Keratinocyte (primary cell): ENCODE data around the gene GIPC3. TPM values are rescaled to one million over a fixed set of nuclear protein-coding genes. Genes with fewer than 3 reads are reported as not detected.

ENCODE experiments used
- DNase-seq: peaks from one replicate; pipeline ENCODE4 v3.0.0-alpha.2; 2011; ENCODE audit warnings: low read depth, missing footprints, low spot score
- FAIRE-seq: peaks from 2 replicates; lab custom pipeline; 2011; peaks lifted over from hg19 to GRCh38; lab: Jason Lieb, UNC
- H2AFZ ChIP-seq: 2 replicates; pipeline ENCODE4 v1.6.0; 2012; ENCODE audit warnings: low read length, control low read depth, inconsistent platforms; ENCODE audit not compliant: control insufficient read depth
- H3K27ac ChIP-seq: 2 replicates; pipeline ENCODE4 v1.5.1; 2011; ENCODE audit warnings: low read length; ENCODE audit not compliant: control insufficient read depth, insufficient read depth
- H3K27me3 ChIP-seq: 3 replicates; pipeline ENCODE4 v1.6.0; 2011; ENCODE audit warnings: low read length; ENCODE audit not compliant: control insufficient read depth, insufficient read depth; ENCODE audit errors: extremely low read depth
- H3K36me3 ChIP-seq, 2 experiments: 2 replicates in 1 of 2; 3 replicates in 1 of 2; pipeline ENCODE4 v1.5.1; 2011; ENCODE audit warnings: low read length in 2 of 2, mild to moderate bottlenecking in 1 of 2; ENCODE audit not compliant: control insufficient read depth in 2 of 2, insufficient read depth in 2 of 2; ENCODE audit errors: extremely low read depth in 1 of 2
- H3K4me1 ChIP-seq: 3 replicates; pipeline ENCODE4 v1.5.1; 2011; ENCODE audit warnings: low read length; ENCODE audit not compliant: control insufficient read depth, insufficient read depth; ENCODE audit errors: extremely low read depth
- H3K4me2 ChIP-seq: 3 replicates; pipeline ENCODE4 v1.6.0; 2011; ENCODE audit warnings: low read depth, low read length; ENCODE audit not compliant: control insufficient read depth, insufficient read depth; ENCODE audit errors: extremely low read depth
- H3K4me3 ChIP-seq, 3 experiments: fragments of 200-600 bp in 1 of 3; sonication (generic) in 1 of 3; 2 replicates in 2 of 3; 3 replicates in 1 of 3; pipeline ENCODE4 v1.5.1; 2011 to 2016; ENCODE audit warnings: low read length in 3 of 3, mild to moderate bottlenecking in 3 of 3, control low read depth in 2 of 3, inconsistent platforms in 1 of 3, low read depth in 1 of 3, mixed read lengths in 1 of 3, mixed run types in 1 of 3, moderate library complexity in 1 of 3; ENCODE audit not compliant: control insufficient read depth in 2 of 3, insufficient read depth in 2 of 3; ENCODE audit errors: extremely low read depth in 1 of 3
- H3K79me2 ChIP-seq: 2 replicates; pipeline ENCODE4 v1.6.0; 2012; ENCODE audit warnings: low read length; ENCODE audit not compliant: control insufficient read depth, insufficient read depth
- H3K9ac ChIP-seq: 3 replicates; pipeline ENCODE4 v1.6.0; 2011; ENCODE audit warnings: low read length; ENCODE audit not compliant: control insufficient read depth, insufficient read depth; ENCODE audit errors: extremely low read depth
- H3K9me1 ChIP-seq: 3 replicates; pipeline ENCODE4 v1.6.0; 2011; ENCODE audit warnings: low read length; ENCODE audit not compliant: control insufficient read depth, insufficient read depth; ENCODE audit errors: extremely low read depth
- H3K9me3 ChIP-seq: 2 replicates; pipeline ENCODE4 v1.5.1; 2012; ENCODE audit warnings: low read depth, low read length; ENCODE audit not compliant: control insufficient read depth
- H4K20me1 ChIP-seq: 3 replicates; pipeline ENCODE4 v1.6.0; 2011; ENCODE audit warnings: low read length; ENCODE audit not compliant: control insufficient read depth, insufficient read depth; ENCODE audit errors: extremely low read depth
- EZH2 ChIP-seq: IDR thresholded peaks from one replicate; pipeline ENCODE4 v1.6.1; 2012; ENCODE audit warnings: inconsistent platforms, mild to moderate bottlenecking, low read length, moderate library complexity
- dilution Hi-C: fragments of 300-500 bp; cut with MboI; formaldehyde crosslinking; loops from one replicate; pipeline ENCODE4 v1.7.0; 2020; ENCODE audit warnings: low sequenced_read_pairs; ENCODE audit not compliant: extremely low pct_ligation_motif_present
- polyA plus RNA-seq, 5 experiments: library from polyadenylated mRNA; depleted of rRNA in 3 of 5; stranded (reverse) in 3 of 5; stranded (forward) in 1 of 5; unstranded in 1 of 5; fragments of >200 nt; gene quantifications; 1 replicate in 1 of 5; 2 replicates in 3 of 5; 3 replicates in 1 of 5; pipeline versions ENCODE4 v1.2.1 to v1.2.3, GENCODE V29; 2011 to 2012; ENCODE audit warnings: missing spikeins in 2 of 5, low read depth in 1 of 5, low replicate concordance in 1 of 5
- TF ChIP-seq, protein P1 (sequence below), 3 experiments: IDR thresholded peaks in 1 of 3; conservative IDR thresholded peaks in 1 of 3; optimal IDR thresholded peaks in 1 of 3; 2 replicates in 2 of 3; 3 replicates in 1 of 3; pipeline versions ENCODE3 to v1.5.1; 2011; ENCODE audit warnings: low read length in 3 of 3, mild to moderate bottlenecking in 3 of 3, moderate library complexity in 2 of 3, control low read depth in 1 of 3, inconsistent platforms in 1 of 3; ENCODE audit not compliant: insufficient read depth in 2 of 3; ENCODE audit errors: extremely low read depth in 1 of 3

Gene GIPC3
- polyA plus RNA-seq, 1 donor (not counting 4 experiments of a cell fraction or from before 2014, with no cell fraction given), result not detected

DNA sequence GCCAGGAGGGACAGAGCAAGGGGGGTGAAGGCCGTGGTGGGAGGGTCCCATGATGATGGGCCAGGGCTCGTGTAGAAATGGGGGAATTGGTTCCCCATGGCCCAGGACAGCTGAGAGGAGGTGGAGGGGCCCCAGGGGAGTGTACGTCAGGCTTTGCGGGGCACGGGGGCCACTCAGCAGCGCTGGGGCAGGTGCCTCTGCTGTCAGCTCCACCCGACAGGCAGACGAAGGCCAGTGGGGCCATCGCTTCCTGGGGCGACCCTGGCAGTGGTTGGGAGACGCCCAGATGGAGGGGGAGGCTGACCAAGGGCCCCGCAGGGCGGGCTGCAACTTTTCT, 48.2 kb upstream of the GIPC3 start:
- no peak overlapping the region for H3K4me3 ChIP-seq
- dilution Hi-C loops, result no loop called here
- H3K4me2 ChIP-seq, result no peak overlapping the region
- H3K36me3 ChIP-seq, result peaks cover 5 to 24% of the 10 kb centered on the region in 2 experiments
- no peaks in the 10 kb centered on the region for H3K9me3 ChIP-seq
- H3K27ac ChIP-seq, result no peak overlapping the region
- FAIRE-seq, result no peak
- TF ChIP-seq, protein P1, sequence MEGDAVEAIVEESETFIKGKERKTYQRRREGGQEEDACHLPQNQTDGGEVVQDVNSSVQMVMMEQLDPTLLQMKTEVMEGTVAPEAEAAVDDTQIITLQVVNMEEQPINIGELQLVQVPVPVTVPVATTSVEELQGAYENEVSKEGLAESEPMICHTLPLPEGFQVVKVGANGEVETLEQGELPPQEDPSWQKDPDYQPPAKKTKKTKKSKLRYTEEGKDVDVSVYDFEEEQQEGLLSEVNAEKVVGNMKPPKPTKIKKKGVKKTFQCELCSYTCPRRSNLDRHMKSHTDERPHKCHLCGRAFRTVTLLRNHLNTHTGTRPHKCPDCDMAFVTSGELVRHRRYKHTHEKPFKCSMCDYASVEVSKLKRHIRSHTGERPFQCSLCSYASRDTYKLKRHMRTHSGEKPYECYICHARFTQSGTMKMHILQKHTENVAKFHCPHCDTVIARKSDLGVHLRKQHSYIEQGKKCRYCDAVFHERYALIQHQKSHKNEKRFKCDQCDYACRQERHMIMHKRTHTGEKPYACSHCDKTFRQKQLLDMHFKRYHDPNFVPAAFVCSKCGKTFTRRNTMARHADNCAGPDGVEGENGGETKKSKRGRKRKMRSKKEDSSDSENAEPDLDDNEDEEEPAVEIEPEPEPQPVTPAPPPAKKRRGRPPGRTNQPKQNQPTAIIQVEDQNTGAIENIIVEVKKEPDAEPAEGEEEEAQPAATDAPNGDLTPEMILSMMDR (optimal IDR thresholded peaks at IDR 0.05 in 1 of 3, IDR thresholded peaks at IDR 0.05 in 1 of 3, conservative IDR thresholded peaks at IDR 0.05 in 1 of 3; ENCODE audit: extremely low read depth in 1 of 3, insufficient read depth in 2 of 3, low read length in 3 of 3), result no peak
- no peak for TF ChIP-seq EZH2
- H3K9ac ChIP-seq, result no peak overlapping the region
- H2AFZ ChIP-seq, result no peak overlapping the region
- no peaks in the 10 kb centered on the region for H3K9me1 ChIP-seq
- H3K4me1 ChIP-seq, result no peaks in the 10 kb centered on the region
- peaks cover 2% of the 10 kb centered on the region for H4K20me1 ChIP-seq
- no peaks in the 10 kb centered on the region for H3K79me2 ChIP-seq
- DNase-seq, result no peak
- no peaks in the 10 kb centered on the region for H3K27me3 ChIP-seq

- H3K79me2 ChIP-seq, result no peaks in the 10 kb centered on the region
- H3K9me3 ChIP-seq, result no peaks in the 10 kb centered on the region
- dilution Hi-C loops, result no loop called here
- no peak overlapping the region for H2AFZ ChIP-seq
- H3K4me1 ChIP-seq, result no peaks in the 10 kb centered on the region
- H3K27me3 ChIP-seq, result no peaks in the 10 kb centered on the region
- peaks cover 5 to 20% of the 10 kb centered on the region in 2 experiments for H3K36me3 ChIP-seq
- H3K27ac ChIP-seq, result no peak overlapping the region
- DNase-seq, result no peak
- H4K20me1 ChIP-seq, result peaks cover 2% of the 10 kb centered on the region
- H3K4me2 ChIP-seq, result no peak overlapping the region
- H3K9me1 ChIP-seq, result no peaks in the 10 kb centered on the region
- TF ChIP-seq, protein P1 (optimal IDR thresholded peaks at IDR 0.05 in 1 of 3, IDR thresholded peaks at IDR 0.05 in 1 of 3, conservative IDR thresholded peaks at IDR 0.05 in 1 of 3; ENCODE audit: extremely low read depth in 1 of 3, insufficient read depth in 2 of 3, low read length in 3 of 3), result no peak
- TF ChIP-seq EZH2, result no peak
- no peak overlapping the region for H3K9ac ChIP-seq
- no peak for FAIRE-seq
- H3K4me3 ChIP-seq, result no peak overlapping the region
These were observed 47.6 kb upstream of the GIPC3 start for GRCh38 chr19:3537438-3538240.
